ENCODE results near the gene FBXO30. TPM values are rescaled to one million over a fixed set of nuclear protein-coding genes. Genes with fewer than 3 reads are reported as not detected.

The FBXO30 gene
- total RNA-seq, 1 donor from 2014 or later, result 6.1 TPM

DNA sequence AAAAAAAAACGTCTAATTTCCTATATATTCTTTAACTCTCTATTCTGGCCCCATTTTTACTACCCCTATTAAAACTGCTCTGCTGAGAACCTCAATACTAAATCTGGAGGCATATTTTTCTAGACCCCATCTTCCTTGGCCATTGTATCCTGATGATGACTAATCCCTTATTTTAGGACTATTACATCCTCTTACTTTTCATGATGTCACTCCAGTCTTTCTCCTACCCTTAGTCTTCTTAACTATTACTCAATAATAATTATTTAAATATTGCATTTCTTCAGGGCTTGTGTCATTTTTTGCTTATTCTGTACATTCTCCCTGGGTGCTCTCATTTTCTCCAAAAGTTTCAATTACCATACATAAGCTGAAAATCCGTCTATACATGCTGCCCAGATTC is 6.4 kb downstream of the FBXO30 start:
- Mint-ChIP-seq H3K9me3 (no peaks in the 10 kb centered on the region), H3K4me3 (no peak overlapping the region), H3K36me3 (ENCODE audit: low read depth) (peaks cover 29% of the 10 kb centered on the region), H3K27me3 (no peaks in the 10 kb centered on the region), H3K4me1 (peaks cover 26% of the 10 kb centered on the region), H3K27ac (no peak overlapping the region)
- intact Hi-C loops (cut with micrococcal nuclease), result no loop called here
- ATAC-seq (ENCODE audit: low read depth) (no peak), DNase-seq (no peak)
- ChIA-PET POLR2A (no interaction called here), CTCF (no interaction called here)
- TF ChIP-seq, protein P1, sequence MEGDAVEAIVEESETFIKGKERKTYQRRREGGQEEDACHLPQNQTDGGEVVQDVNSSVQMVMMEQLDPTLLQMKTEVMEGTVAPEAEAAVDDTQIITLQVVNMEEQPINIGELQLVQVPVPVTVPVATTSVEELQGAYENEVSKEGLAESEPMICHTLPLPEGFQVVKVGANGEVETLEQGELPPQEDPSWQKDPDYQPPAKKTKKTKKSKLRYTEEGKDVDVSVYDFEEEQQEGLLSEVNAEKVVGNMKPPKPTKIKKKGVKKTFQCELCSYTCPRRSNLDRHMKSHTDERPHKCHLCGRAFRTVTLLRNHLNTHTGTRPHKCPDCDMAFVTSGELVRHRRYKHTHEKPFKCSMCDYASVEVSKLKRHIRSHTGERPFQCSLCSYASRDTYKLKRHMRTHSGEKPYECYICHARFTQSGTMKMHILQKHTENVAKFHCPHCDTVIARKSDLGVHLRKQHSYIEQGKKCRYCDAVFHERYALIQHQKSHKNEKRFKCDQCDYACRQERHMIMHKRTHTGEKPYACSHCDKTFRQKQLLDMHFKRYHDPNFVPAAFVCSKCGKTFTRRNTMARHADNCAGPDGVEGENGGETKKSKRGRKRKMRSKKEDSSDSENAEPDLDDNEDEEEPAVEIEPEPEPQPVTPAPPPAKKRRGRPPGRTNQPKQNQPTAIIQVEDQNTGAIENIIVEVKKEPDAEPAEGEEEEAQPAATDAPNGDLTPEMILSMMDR (IDR thresholded peaks at IDR 0.05), result no peak

- no peak overlapping the region for H3K4me3 Mint-ChIP-seq
- H3K27ac Mint-ChIP-seq, result no peak overlapping the region
- no peaks in the 10 kb centered on the region for H3K9me3 Mint-ChIP-seq
- DNase-seq (no peak), ATAC-seq (ENCODE audit: low read depth) (no peak)
- POLR2A ChIA-PET, result no interaction called here
- TF ChIP-seq, protein P1 (IDR thresholded peaks at IDR 0.05), result no peak
- H3K4me1 Mint-ChIP-seq, result peaks cover 2% of the 10 kb centered on the region
- intact Hi-C loops (cut with micrococcal nuclease), result no loop called here
- no peaks in the 10 kb centered on the region for H3K27me3 Mint-ChIP-seq
- H3K36me3 Mint-ChIP-seq (ENCODE audit: low read depth), result peaks cover 43% of the 10 kb centered on the region
- CTCF ChIA-PET, result no interaction called here
Measured at GRCh38 chr6:145802141-145802540, 12.5 kb downstream of the FBXO30 start.

- intact Hi-C loops (cut with micrococcal nuclease), result no loop called here
- H3K27me3 Mint-ChIP-seq, result no peaks in the 10 kb centered on the region
- DNase-seq (no peak), ATAC-seq (ENCODE audit: low read depth) (no peak)
- POLR2A ChIA-PET, result no interaction called here
- no peak overlapping the region for H3K27ac Mint-ChIP-seq
- no peaks in the 10 kb centered on the region for H3K9me3 Mint-ChIP-seq
- H3K4me1 Mint-ChIP-seq, result no peaks in the 10 kb centered on the region
- CTCF ChIA-PET, result no interaction called here
- H3K36me3 Mint-ChIP-seq (ENCODE audit: low read depth), result peaks cover 39% of the 10 kb centered on the region
- TF ChIP-seq, protein P1 (IDR thresholded peaks at IDR 0.05), result no peak
- no peak overlapping the region for H3K4me3 Mint-ChIP-seq
Measured at GRCh38 chr6:145801021-145801420, 13.6 kb downstream of the FBXO30 start.

GRCh38 chr6:145798530-145798929 is 16.1 kb downstream of the FBXO30 start:
- no peak overlapping the region for H3K4me3 Mint-ChIP-seq
- TF ChIP-seq, protein P1 (IDR thresholded peaks at IDR 0.05), result no peak
- no peaks in the 10 kb centered on the region for H3K9me3 Mint-ChIP-seq
- POLR2A ChIA-PET, result no interaction called here
- H3K27me3 Mint-ChIP-seq, result no peaks in the 10 kb centered on the region
- CTCF ChIA-PET, result no interaction called here
- H3K4me1 Mint-ChIP-seq, result no peaks in the 10 kb centered on the region
- H3K36me3 Mint-ChIP-seq (ENCODE audit: low read depth), result peaks cover 17% of the 10 kb centered on the region
- H3K27ac Mint-ChIP-seq, result no peak overlapping the region
- ATAC-seq (ENCODE audit: low read depth) (no peak), DNase-seq (no peak)
- intact Hi-C loops (cut with micrococcal nuclease), result no loop called here

GRCh38 chr6:145789443-145789842 is 25.2 kb downstream of the FBXO30 start:
- DNase-seq (no peak), ATAC-seq (ENCODE audit: low read depth) (no peak)
- intact Hi-C loops (cut with micrococcal nuclease), result no loop called here
- Mint-ChIP-seq H3K4me1 (no peaks in the 10 kb centered on the region), H3K27me3 (no peaks in the 10 kb centered on the region), H3K9me3 (peaks cover 14% of the 10 kb centered on the region), H3K4me3 (no peak overlapping the region), H3K36me3 (ENCODE audit: low read depth) (peaks cover 21% of the 10 kb centered on the region), H3K27ac (no peak overlapping the region)
- TF ChIP-seq, protein P1 (IDR thresholded peaks at IDR 0.05), result no peak
- CTCF ChIA-PET, result no interaction called here
- POLR2A ChIA-PET, result no interaction called here

Measured in activated B cell treated with CpG ODN at 0.5 μM for 24 hours (primary cell).